Right lobe of liver (tissue), 6 donors: Measurements from ENCODE around the gene SSBP4. TPM values are rescaled to one million over a fixed set of nuclear protein-coding genes. Genes with fewer than 3 reads are reported as not detected.

Experiments
- ATAC-seq, 4 donors: fragments of 200-7000 bp; cut with Tn5 transposase; one replicate each; pipeline ENCODE4 v1.9.1; 2020; ENCODE audit warnings: mild to moderate bottlenecking in 4 of 4, moderate library complexity in 4 of 4
- DNase-seq, 3 donors: peaks; one replicate each; pipeline ENCODE4 v3.0.0-alpha.2; 2020
- H3K27ac ChIP-seq, 3 donors: fragments of 200-600 bp; one replicate each; pipeline ENCODE4 v1.8.0; 2022
- H3K27me3 ChIP-seq, 2 donors: fragments of 200-600 bp; one replicate each; pipeline ENCODE4 v1.8.0; 2022
- H3K36me3 ChIP-seq, 4 donors: fragments of 200-600 bp; sonication (generic) in 1 of 4; one replicate each; pipeline versions ENCODE4 v1.5.1 to v1.8.0; 2017 to 2022; ENCODE audit warnings: control low read depth in 1 of 4
- H3K4me1 ChIP-seq, 4 donors: fragments of 200-600 bp; sonication (generic) in 1 of 4; one replicate each; pipeline versions ENCODE4 v1.5.1 to v1.8.0; 2017 to 2022; ENCODE audit warnings: control low read depth in 1 of 4
- H3K4me3 ChIP-seq, 3 donors: fragments of 200-600 bp; one replicate each; pipeline ENCODE4 v1.8.0; 2022
- H3K9me3 ChIP-seq, 4 donors: fragments of 200-600 bp; sonication (generic) in 1 of 4; one replicate each; pipeline versions ENCODE4 v1.5.1 to v1.8.0; 2017 to 2022; ENCODE audit warnings: control low read depth in 1 of 4
- POLR2A ChIP-seq: fragments of 450-650 bp; IDR thresholded peaks from one replicate; pipeline ENCODE4 v1.6.1; 2017; ENCODE audit warnings: antibody characterized with exemption, mild to moderate bottlenecking
- WGBS: methylation state at CpG from one replicate; pipeline ENCODE4 v1.1.6; 2018; ENCODE audit warnings: low coverage, low lambda C conversion rate; ENCODE audit not compliant: insufficient coverage; ENCODE audit errors: missing lambda C conversion rate; 5-methylcytosine and 5-hydroxymethylcytosine counted together
- intact Hi-C, 2 donors: fragments of 100-400 bp; cut with DNase I; formaldehyde crosslinking; loops; one replicate each; pipeline versions ENCODE4 v1.11.2 to v1.14.1; 2022
- total RNA-seq, 6 experiments: library from RNA; depleted of rRNA in 2 of 6; stranded (reverse); fragments of >200 nt in 2 of 6; fragmentation: NEBNext Ultra II Directional in 3 of 6; extraction: Animal tissue kit (Norgen Biotek cat#: 25700) in 3 of 6; gene quantifications; one replicate each; pipeline versions ENCODE4 v1.1.0 to v1.2.4, GENCODE V29; 2016 to 2023
- TF ChIP-seq, protein P1 (sequence below), 4 donors: fragments of 200-600 bp in 3 of 4; fragments of 450-650 bp in 1 of 4; IDR thresholded peaks; one replicate each; pipeline versions ENCODE4 v1.5.1 to v1.8.0; 2016 to 2022; ENCODE audit warnings: antibody characterized with exemption in 4 of 4, mild to moderate bottlenecking in 2 of 4
- donor health status: DM: no; HTN: yes; CAD: no.
- donor health status: DM: no; HTN: no; CAD: no.
- donor health status: DM: no; HTN: no; CAD: no.
- donor health status: DM: no; HTN: yes; CAD: no.
- donor health status: DM: no; HTN: yes; CAD: no.

The SSBP4 gene
- total RNA-seq, 6 experiments from 2014 or later = 12.8 to 23.9 (median 15.9) TPM

DNA sequence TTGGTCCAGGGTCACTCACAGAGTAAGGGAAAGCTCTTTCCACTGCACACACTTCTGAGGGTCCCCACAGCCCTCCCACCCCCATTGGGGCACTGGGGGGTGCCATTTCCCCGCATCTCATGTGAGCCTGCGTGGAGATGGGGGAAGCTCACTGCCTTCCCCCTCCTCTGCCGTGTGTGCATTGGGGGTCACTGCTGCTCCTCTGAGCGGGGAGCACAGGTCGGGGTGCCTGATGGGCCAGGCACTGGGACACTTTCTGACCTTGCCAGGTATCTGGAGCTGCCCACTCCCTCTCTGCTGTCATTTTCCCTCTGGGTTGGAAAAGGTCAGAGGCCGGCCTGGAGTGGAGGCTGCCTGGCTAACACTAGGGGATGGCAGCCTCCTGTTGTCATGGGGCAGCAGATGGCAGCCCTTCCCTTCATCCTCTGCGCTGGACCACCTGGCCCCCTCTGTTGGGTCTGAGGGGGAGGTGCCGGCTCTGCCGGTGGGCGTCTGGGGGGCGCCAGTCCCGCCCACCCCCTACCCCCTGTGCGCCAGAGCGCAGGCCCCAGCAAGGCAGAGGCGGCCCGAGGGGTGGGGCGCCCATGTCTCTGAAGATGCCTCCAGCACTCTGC lies 9.1 kb downstream of the SSBP4 start:
- Histone ChIP-seq H3K4me3 (no peak overlapping the region), H3K4me1 (peaks cover 0 to 7% (median 0%) of the 10 kb centered on the region in 4 donors), H3K27me3 (no peaks in the 10 kb centered on the region), H3K36me3 (no peaks in the 10 kb centered on the region), H3K27ac (no peak overlapping the region), H3K9me3 (no peaks in the 10 kb centered on the region)
- WGBS = 100% methylated on average over 1 of the region's 17 CpGs
- intact Hi-C loops = no loop called here
- TF ChIP-seq, protein P1, sequence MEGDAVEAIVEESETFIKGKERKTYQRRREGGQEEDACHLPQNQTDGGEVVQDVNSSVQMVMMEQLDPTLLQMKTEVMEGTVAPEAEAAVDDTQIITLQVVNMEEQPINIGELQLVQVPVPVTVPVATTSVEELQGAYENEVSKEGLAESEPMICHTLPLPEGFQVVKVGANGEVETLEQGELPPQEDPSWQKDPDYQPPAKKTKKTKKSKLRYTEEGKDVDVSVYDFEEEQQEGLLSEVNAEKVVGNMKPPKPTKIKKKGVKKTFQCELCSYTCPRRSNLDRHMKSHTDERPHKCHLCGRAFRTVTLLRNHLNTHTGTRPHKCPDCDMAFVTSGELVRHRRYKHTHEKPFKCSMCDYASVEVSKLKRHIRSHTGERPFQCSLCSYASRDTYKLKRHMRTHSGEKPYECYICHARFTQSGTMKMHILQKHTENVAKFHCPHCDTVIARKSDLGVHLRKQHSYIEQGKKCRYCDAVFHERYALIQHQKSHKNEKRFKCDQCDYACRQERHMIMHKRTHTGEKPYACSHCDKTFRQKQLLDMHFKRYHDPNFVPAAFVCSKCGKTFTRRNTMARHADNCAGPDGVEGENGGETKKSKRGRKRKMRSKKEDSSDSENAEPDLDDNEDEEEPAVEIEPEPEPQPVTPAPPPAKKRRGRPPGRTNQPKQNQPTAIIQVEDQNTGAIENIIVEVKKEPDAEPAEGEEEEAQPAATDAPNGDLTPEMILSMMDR (IDR thresholded peaks at IDR 0.05) = no peak
- no peak for TF ChIP-seq POLR2A
- DNase-seq (no peak), ATAC-seq (no peak)

DNA sequence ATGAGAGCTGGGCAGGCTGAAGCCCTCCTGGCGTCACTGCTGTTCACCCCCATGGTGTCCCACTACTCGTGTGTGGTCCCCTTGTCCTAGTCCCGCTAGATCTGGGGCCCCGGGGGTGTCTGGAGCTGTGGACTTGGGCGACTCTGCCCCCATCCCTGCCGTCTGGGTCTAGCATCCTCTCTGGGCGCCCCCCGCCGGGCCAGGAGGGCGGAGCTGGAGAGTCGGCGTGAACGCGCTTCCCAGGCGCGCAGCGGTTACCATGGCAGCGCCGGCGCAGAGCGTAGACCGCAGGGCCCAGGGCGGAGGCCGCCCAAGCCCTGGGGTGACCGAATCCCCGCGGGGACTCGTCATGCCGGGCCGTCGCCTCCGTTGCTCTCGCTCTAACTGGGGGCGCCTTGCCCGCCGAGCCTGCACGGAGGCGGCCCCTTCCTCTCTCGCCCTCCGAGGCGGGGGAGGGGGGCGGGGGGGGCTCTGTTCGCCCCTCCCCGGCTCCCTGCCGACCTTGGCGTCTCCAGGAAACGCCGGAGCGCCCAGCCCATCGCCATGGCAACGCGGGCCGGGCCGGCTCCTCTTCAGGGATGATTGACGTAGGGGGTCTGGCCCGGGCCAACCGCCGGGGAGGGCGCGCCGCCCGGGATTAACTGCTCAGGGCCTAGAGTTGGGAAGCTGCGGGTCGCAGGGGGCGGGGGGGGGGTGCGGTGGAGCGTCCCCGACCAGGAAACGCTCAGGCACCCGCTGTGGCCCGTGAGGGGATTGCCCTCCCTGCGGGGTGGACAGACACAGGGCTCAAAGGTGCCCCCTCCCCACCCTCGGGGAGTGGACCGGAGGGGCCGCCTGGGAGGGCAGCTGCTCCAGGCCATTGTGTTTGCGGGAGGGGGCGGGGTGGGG lies 9.8 kb downstream of the SSBP4 start:
- no peak for TF ChIP-seq POLR2A
- TF ChIP-seq, protein P1 (IDR thresholded peaks at IDR 0.05) = no peak
- intact Hi-C loops = no loop called here
- Histone ChIP-seq H3K9me3 (no peaks in the 10 kb centered on the region), H3K36me3 (no peaks in the 10 kb centered on the region), H3K4me1 (peaks cover 0 to 7% (median 0%) of the 10 kb centered on the region in 4 donors), H3K4me3 (peak overlapping the region in 1 of 3 donors; percentile 27), H3K27me3 (no peaks in the 10 kb centered on the region), H3K27ac (no peak overlapping the region)
- 56% methylated on average over 7 of the region's 77 CpGs for WGBS
- DNase-seq (peak in 2 of 3 donors; percentile 72 to 76), ATAC-seq (peak; percentile 48 to 58 (median 54))

DNA sequence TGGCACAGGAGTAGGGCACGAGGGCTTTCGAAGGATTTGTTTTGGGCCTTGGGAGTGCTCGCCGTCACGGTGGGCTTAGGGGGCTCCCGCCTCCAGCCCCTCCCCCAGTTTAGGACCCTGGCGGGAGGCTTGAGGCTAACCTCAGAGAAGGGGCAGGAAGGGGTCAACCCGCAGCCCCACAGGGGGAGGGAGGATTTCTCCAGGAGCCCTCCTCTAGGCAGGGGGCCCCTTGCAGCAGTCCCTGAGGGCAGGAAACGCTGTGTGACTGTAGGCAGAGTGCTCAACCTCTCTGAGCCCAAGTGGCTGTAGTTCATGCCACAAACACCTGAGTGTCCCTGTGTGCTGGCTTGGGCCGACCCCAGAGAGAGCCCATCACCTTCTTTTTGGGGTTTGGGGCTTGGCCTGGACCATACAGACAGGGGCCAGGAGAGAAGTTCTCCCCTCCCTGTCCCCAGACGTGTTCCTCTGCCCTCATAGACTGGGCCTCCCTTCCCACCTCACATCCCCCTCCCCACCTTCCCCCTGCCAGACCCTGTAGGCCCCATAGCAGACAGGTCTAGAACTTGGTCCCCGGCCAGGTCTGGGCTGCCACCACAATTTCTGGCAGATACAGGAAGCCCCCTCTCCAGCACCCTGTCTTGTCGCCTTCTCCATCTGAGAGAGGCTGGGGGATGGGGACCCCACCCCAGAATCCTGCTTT lies 10.7 kb downstream of the SSBP4 start:
- peaks cover 0 to 7% (median 0%) of the 10 kb centered on the region in 4 donors for H3K4me1 ChIP-seq
- ATAC-seq = no peak
- TF ChIP-seq, protein P1 (IDR thresholded peaks at IDR 0.05) = no peak
- no peak for TF ChIP-seq POLR2A
- H3K27me3 ChIP-seq = no peaks in the 10 kb centered on the region
- no peaks in the 10 kb centered on the region for H3K36me3 ChIP-seq
- no peak for DNase-seq
- intact Hi-C loops = no loop called here
- no peak overlapping the region for H3K4me3 ChIP-seq
- no peak overlapping the region for H3K27ac ChIP-seq
- H3K9me3 ChIP-seq = no peaks in the 10 kb centered on the region
- 40% methylated on average over 8 of the region's 13 CpGs for WGBS

DNA sequence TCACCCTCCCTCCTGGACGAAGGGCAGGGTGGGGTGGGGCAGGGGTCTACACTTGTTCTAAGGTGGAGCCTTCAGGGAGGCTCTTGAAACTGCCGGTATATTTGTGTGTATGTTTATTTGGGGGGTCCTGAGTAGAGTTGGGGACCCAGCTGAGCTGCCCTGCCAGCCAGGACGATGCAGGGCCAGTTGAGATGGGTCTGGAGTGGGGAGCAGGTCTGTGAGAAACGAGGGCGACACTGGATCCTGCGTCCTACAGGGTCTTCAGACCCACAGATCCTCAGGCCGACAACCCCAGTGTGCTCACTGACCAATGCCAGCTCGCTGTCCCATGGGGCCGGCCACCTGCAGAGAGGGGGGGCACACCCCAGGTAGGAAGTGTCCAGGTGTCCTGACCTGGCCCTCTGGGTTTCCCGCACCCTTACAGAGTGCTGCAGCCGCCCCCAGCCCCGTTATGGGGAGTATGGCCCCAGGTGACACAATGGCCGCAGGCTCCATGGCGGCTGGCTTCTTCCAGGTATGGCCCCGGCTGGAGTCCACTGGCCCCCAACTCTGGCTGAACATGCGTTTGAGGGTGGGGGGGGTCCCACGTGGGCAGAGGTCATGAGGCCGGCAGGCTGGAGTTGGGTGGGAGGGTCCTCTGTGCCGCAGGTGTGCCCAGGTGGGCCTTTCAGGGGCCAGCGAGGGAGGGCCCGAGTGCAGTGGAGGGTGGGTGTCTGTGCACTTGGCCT lies 11.4 kb downstream of the SSBP4 start:
- 100% methylated on average over 1 of the region's 21 CpGs for WGBS

More for the DNA sequence above, 11.4 kb downstream of the SSBP4 start:
- H3K4me1 ChIP-seq = peaks cover 0 to 7% (median 0%) of the 10 kb centered on the region in 4 donors
- H3K4me3 ChIP-seq = no peak overlapping the region
- H3K36me3 ChIP-seq = no peaks in the 10 kb centered on the region
- no peak overlapping the region for H3K27ac ChIP-seq
- intact Hi-C loops = no loop called here
- ATAC-seq (no peak), DNase-seq (no peak)
- TF ChIP-seq, protein P1 (IDR thresholded peaks at IDR 0.05) = no peak
- no peak for TF ChIP-seq POLR2A
- no peaks in the 10 kb centered on the region for H3K9me3 ChIP-seq
- H3K27me3 ChIP-seq = no peaks in the 10 kb centered on the region
